SK-N-SH (cell line): ENCODE measurements around the gene STK32C. TPM values are rescaled to one million over a fixed set of nuclear protein-coding genes. Genes with fewer than 3 reads are reported as not detected.

ENCODE experiments used
- CTCF ChIA-PET: fragments of 300-600, 350-600 bp; formaldehyde crosslinking; extraction: SDS; loops from one replicate; lab custom pipeline; 2021; lab: Yijun Ruan, JAX
- POLR2A ChIA-PET: fragments of 350-600 bp; sonication (Branson Sonifier 250); formaldehyde crosslinking; extraction: SDS; loops from one replicate; lab custom pipeline; 2020; ENCODE audit warnings: antibody characterized with exemption, inconsistent platforms; lab: Yijun Ruan, JAX
- DNase-seq: peaks from one replicate; pipeline ENCODE4 v3.0.0; 2012
- H2AFZ ChIP-seq: fragments of 200-600 bp; sonication (generic); 2 replicates; pipeline ENCODE4 v1.8.1; 2016; ENCODE audit warnings: antibody characterized with exemption, mild to moderate bottlenecking, low read depth
- H3F3A ChIP-seq: fragments of 200-600 bp; sonication (generic); replicated peaks from 2 replicates; pipeline ENCODE3; 2016; ENCODE audit warnings: antibody characterized with exemption, mild to moderate bottlenecking; ENCODE audit not compliant: insufficient read depth
- H3K27ac ChIP-seq, 2 experiments: fragments of 200-500 bp in 1 of 2; fragments of 200-600 bp in 1 of 2; sonication (Bioruptor generic) in 1 of 2; sonication (generic), shearing (Covaris generic) in 1 of 2; 2 replicates each; pipeline versions ENCODE4 v1.5.1 to v1.6.1; 2014 to 2016; ENCODE audit warnings: low read depth in 2 of 2, inconsistent platforms in 1 of 2, low read length in 1 of 2, mild to moderate bottlenecking in 1 of 2, mixed read lengths in 1 of 2
- H3K27me3 ChIP-seq: fragments of 200-600 bp; sonication (generic), shearing (Covaris generic); 2 replicates; pipeline ENCODE4 v1.6.1; 2016; ENCODE audit warnings: mixed run types; ENCODE audit not compliant: insufficient read depth
- H3K36me3 ChIP-seq, 2 experiments: fragments of 200-500 bp in 1 of 2; fragments of 200-600 bp in 1 of 2; sonication (Bioruptor generic) in 1 of 2; sonication (generic) in 1 of 2; replicated peaks in 1 of 2; 2 replicates each; pipeline versions ENCODE3 to v1.5.1; 2014 to 2016; ENCODE audit warnings: low read length in 1 of 2, mild to moderate bottlenecking in 1 of 2; ENCODE audit not compliant: insufficient read depth in 2 of 2, control insufficient read depth in 1 of 2
- H3K4me1 ChIP-seq, 2 experiments: fragments of 200-500 bp in 1 of 2; fragments of 200-600 bp in 1 of 2; sonication (Bioruptor generic) in 1 of 2; sonication (generic), shearing (Covaris generic) in 1 of 2; 2 replicates each; pipeline versions ENCODE4 v1.5.1 to v1.6.1; 2014 to 2016; ENCODE audit warnings: low read depth in 1 of 2, low read length in 1 of 2, mixed run types in 1 of 2; ENCODE audit not compliant: insufficient read depth in 2 of 2, control insufficient read depth in 1 of 2
- H3K4me2 ChIP-seq: fragments of 200-600 bp; sonication (generic), shearing (Covaris generic); 2 replicates; pipeline ENCODE4 v1.6.1; 2017; ENCODE audit warnings: mixed run types
- H3K4me3 ChIP-seq, 2 experiments: fragments of 200-500 bp in 1 of 2; fragments of 200-600 bp in 1 of 2; sonication (Bioruptor generic) in 1 of 2; sonication (generic), shearing (Covaris generic) in 1 of 2; 2 replicates each; pipeline versions ENCODE4 v1.5.1 to v1.8.1; 2014 to 2016; ENCODE audit warnings: low read depth in 2 of 2, inconsistent platforms in 1 of 2, low read length in 1 of 2, mild to moderate bottlenecking in 1 of 2, mixed read lengths in 1 of 2, moderate library complexity in 1 of 2
- H3K79me2 ChIP-seq: fragments of 200-600 bp; sonication (generic); 2 replicates; pipeline ENCODE4 v1.8.1; 2017; ENCODE audit warnings: mild to moderate bottlenecking; ENCODE audit not compliant: insufficient read depth
- H3K9ac ChIP-seq: fragments of 200-600 bp; sonication (generic); 2 replicates; pipeline ENCODE4 v1.6.1; 2017; ENCODE audit warnings: mixed run types
- H3K9me2 ChIP-seq: fragments of 200-600 bp; sonication (generic); 2 replicates; pipeline ENCODE4 v1.6.1; 2017; ENCODE audit warnings: mixed run types
- H3K9me3 ChIP-seq: fragments of 200-600 bp; sonication (generic); 2 replicates; pipeline ENCODE4 v1.6.1; 2017; ENCODE audit warnings: mixed run types, mild to moderate bottlenecking, moderate library complexity
- H4K20me1 ChIP-seq: fragments of 200-600 bp; sonication (generic); 2 replicates; pipeline ENCODE4 v1.6.1; 2017; ENCODE audit warnings: mild to moderate bottlenecking, mixed run types; ENCODE audit not compliant: insufficient read depth
- CTCF ChIP-seq: fragments of 200-600 bp; sonication (generic); IDR thresholded peaks from 2 replicates; pipeline ENCODE4 v1.6.1; 2017; ENCODE audit warnings: antibody characterized with exemption, mild to moderate bottlenecking, moderate library complexity
- EP300 ChIP-seq, 2 experiments: IDR thresholded peaks; 2 replicates each; pipeline versions ENCODE4 v1.4.0 to v1.6.1; 2012; ENCODE audit warnings: borderline replicate concordance in 1 of 2, low read depth in 1 of 2, low read length in 1 of 2
- FOXJ3 ChIP-seq: sonication (generic); formaldehyde crosslinking; IDR thresholded peaks from 2 replicates; pipeline ENCODE4 v1.5.1; 2020; ENCODE audit warnings: mild to moderate bottlenecking, missing genetic modification reagents
- MAX ChIP-seq: IDR thresholded peaks from 2 replicates; pipeline ENCODE4 v1.4.0; 2012; ENCODE audit warnings: low read depth
- MEF2A ChIP-seq: IDR thresholded peaks from 2 replicates; pipeline ENCODE4 v1.4.0; 2012; ENCODE audit warnings: low read depth, borderline replicate concordance
- NFIC ChIP-seq: IDR thresholded peaks from 2 replicates; pipeline ENCODE4 v1.4.0; 2012; ENCODE audit warnings: borderline replicate concordance
- POLR2AphosphoS5 ChIP-seq: IDR thresholded peaks from 2 replicates; pipeline ENCODE4 v1.6.1; 2012; ENCODE audit warnings: low read depth, low read length
- RCOR1 ChIP-seq: fragments of 150-350 bp; IDR thresholded peaks from 2 replicates; pipeline ENCODE4 v1.6.1; 2017; ENCODE audit warnings: antibody characterized with exemption, low read length
- REST ChIP-seq: IDR thresholded peaks from 2 replicates; pipeline ENCODE4 v1.6.1; 2012; ENCODE audit warnings: mild to moderate bottlenecking, low read depth, low read length, moderate library complexity
- RXRA ChIP-seq: IDR thresholded peaks from 2 replicates; pipeline ENCODE4 v1.4.0; 2012; ENCODE audit warnings: low read depth, mild to moderate bottlenecking, borderline replicate concordance
- SMC3 ChIP-seq: IDR thresholded peaks from 2 replicates; pipeline ENCODE4 v1.6.1; 2012; ENCODE audit warnings: low read depth, low read length, improper control_type of control experiment
- USF2 ChIP-seq: fragments of 150-350 bp; IDR thresholded peaks from 2 replicates; pipeline ENCODE4 v1.6.1; 2017; ENCODE audit warnings: antibody characterized with exemption, low read length, low read depth, borderline replicate concordance
- WGBS: methylation state at CpG from one replicate; pipeline ENCODE4 v1.1.6; 2017; ENCODE audit warnings: low lambda C conversion rate; 5-methylcytosine and 5-hydroxymethylcytosine counted together
- polyA plus RNA-seq, 3 experiments: library from polyadenylated mRNA; depleted of rRNA; stranded (reverse); fragments of >200 nt; gene quantifications; 2 replicates each; pipeline ENCODE4 v1.2.3, GENCODE V29; 2012

The STK32C gene
- polyA plus RNA-seq, 1 of the 3 experiments (the other 2 are of a cell fraction), result 27.8 TPM

- no peak for TF ChIP-seq USF2
- TF ChIP-seq RXRA, result no peak
- no peak for TF ChIP-seq FOXJ3
- no peak for TF ChIP-seq SMC3
- no peak for TF ChIP-seq REST
- no peak for TF ChIP-seq MAX
- TF ChIP-seq NFIC, result no peak
- no peak for TF ChIP-seq EP300 (IDR thresholded peaks at IDR 0.05; ENCODE audit: borderline replicate concordance in 1 of 2, low read depth in 1 of 2, low read length in 1 of 2)
- no peak for TF ChIP-seq POLR2AphosphoS5
- no peak for TF ChIP-seq CTCF
- TF ChIP-seq RCOR1, result no peak
- TF ChIP-seq MEF2A, result no peak
- TF ChIP-seq, all 33 proteins: peak for 0
- H3K27ac ChIP-seq, result no peak overlapping the region; a peak in 1 of 4 replicates
- H3K36me3 ChIP-seq, result peaks cover 0 to 20% of the 10 kb centered on the region in 2 experiments
- no peaks in the 10 kb centered on the region for H4K20me1 ChIP-seq
- H3K9me3 ChIP-seq, result no peaks in the 10 kb centered on the region
- ChIA-PET POLR2A (no interaction called here), CTCF (no interaction called here)
- H3K9ac ChIP-seq, result no peak overlapping the region
- H2AFZ ChIP-seq, result no peak overlapping the region
- H3K4me3 ChIP-seq, result no peak overlapping the region
- DNase-seq, result no peak
- no peaks in the 10 kb centered on the region for H3K79me2 ChIP-seq
- no peaks in the 10 kb centered on the region for H3F3A ChIP-seq
- WGBS, result 91% methylated on average over 22 of the region's 28 CpGs
- H3K27me3 ChIP-seq, result no peaks in the 10 kb centered on the region
- H3K4me2 ChIP-seq, result no peak overlapping the region
- no peaks in the 10 kb centered on the region for H3K9me2 ChIP-seq
- no peaks in the 10 kb centered on the region; a peak in 1 of 4 replicates for H3K4me1 ChIP-seq
Measured at GRCh38 chr10:132204781-132205473, 102.8 kb downstream of the STK32C start.
